HG03025 (cell line): ENCODE data around the gene PIGL.
A peak's percentile ranks its signal among the peaks of the same experiment; 100 is the strongest.
"Not testable (repeated sequence)": the region's sequence is repeated elsewhere in the genome, so short reads cannot be mapped to it uniquely, and the experiment has no call there.

ENCODE experiments used
- ATAC-seq: cut with Tn5 transposase; IDR thresholded peaks from one replicate; pipeline ENCODE4 v1.9.1; 2021; ENCODE audit warnings: mild to moderate bottlenecking, moderate library complexity; ENCODE audit not compliant: unreplicated experiment, low FRiP score

PIGL gene

DNA sequence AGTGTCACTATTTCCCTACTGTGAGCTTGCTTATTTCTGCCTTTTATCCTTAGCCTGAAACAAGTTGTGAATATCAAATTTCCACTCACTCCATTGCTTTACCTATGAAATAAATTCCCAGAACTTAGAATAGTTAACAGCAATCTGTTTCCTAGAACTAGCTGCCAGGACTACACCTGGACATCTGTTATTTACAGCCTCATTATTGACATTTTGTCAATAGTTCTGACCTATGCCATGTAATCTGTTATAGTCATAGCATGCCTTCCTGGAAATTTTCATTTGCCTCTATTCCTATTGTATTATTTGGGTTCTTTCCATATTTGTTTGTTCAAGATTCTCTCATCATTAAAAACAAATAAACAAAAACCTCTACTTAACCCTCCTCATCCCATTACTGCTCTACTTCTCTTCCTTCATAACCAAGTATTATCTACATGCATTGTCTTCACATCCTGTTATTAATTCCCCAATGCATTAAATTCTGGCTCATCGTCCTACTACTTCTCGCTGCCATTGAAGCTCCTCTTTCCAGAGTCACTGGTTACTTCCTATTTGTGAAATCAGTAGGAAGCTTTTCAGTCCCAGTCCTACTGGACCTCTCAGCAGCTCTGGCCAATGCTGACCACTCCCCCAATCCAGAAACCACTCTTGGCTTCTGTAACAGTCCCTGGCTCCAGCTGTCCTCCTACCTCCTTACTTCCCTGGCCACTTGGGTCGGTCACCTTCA lies 55.3 kb downstream of the PIGL start:
- ATAC-seq: no peak

DNA sequence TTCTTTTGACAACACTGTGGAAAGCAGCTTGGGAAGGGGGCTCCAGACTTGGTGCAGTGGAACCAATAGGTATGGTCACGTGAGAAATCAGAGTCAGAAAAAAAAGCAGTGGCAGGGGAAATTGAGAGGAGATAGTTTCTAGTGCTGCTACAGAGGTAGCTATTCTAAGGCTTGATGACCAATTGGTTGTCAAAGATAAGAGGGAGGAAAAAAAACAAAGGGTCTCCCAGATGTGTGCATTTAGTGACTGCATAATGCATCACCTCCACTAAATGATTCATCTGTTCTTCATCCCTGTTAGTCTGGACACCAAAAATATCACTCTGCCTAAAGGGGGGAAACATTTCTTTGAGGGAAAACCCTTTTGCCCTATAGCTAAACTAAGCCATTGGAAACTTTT lies 56.5 kb downstream of the PIGL start:
- no peak for ATAC-seq

DNA sequence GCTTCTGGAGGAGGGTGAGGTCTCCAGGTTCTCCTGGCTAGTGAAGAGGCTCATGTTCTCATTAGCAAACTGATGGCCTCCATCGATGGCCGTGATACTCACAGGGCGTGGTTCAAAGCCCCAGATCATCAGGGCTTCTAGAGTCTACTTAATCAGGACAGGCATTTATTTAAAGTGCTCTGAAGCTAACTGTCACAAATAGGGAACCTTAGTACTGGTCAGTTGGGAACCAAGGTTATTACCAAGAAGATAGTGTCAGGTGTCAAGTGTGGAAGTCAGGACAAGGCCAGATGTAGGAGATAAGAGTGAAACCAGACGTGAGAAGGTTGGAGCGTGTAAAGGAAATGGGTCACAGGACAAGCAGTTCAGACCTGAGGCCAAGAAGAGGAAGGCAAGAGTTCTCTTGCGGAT lies 56.9 kb downstream of the PIGL start:
- no peak for ATAC-seq

DNA sequence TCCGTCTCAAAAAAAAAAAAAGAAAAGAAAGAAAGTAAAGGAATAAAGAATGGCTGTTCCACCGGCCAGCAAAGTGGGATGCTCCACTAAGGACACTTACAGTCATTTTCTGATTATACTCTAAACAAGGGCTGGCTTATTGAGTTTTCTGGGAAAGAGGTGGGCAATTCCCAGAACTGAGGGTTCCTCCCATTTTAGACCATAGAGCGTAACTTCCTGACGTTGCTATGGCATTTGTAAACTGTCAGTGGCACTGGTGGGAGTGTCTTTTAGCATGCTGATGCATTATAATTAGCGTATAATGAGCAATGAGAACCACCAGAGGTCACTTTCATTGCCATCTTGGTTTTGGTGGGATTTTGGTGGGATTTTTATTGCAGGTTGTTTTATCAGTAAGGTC lies 58.0 kb downstream of the PIGL start:
- no peak for ATAC-seq

GRCh38 chr17:16277163-16277562 lies 60.2 kb downstream of the PIGL start:
- no peak for ATAC-seq

GRCh38 chr17:16281351-16281750 lies 64.3 kb downstream of the PIGL start:
- no peak for ATAC-seq

DNA sequence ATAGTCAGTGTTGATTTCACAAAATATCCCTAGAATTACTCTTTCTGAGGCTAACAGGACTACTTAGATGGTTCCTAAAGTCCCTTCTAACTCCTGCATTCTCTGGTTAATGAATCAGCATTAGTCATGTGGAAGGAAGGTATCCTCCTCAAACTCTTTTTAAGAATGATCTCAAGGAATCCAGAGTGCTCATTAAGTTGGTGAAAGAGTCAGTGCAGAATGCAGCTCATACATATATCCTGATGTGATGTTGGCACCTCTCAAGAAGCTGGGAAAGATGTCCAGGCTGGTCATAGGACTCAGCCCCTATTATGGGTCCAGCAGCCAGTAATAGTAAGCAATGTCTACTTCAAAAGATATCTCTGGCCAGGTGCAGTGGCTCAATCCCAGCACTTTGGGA lies 65.5 kb downstream of the PIGL start:
- no peak for ATAC-seq

DNA sequence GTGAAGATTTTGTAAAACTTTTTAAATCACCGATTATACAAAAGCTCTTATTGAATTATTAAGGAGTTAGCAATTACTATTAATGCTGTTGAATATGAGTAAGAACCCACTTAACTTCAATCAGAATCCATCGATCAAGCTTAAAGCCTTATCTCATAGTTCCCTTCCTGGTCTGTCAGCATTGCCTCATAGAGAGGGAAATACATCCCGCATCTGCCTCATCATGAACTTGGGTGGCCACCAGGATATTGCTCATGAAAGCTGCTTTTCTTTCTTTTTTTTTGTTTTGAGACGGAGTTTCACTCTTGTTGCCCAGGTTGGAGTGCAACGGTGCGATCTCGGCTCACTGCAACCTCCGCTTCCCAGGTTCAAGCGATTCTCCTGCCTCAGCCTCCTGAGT lies 66.7 kb downstream of the PIGL start:
- no peak for ATAC-seq

GRCh38 chr17:16285646-16286008 lies 68.6 kb downstream of the PIGL start:
- ATAC-seq: no peak

DNA sequence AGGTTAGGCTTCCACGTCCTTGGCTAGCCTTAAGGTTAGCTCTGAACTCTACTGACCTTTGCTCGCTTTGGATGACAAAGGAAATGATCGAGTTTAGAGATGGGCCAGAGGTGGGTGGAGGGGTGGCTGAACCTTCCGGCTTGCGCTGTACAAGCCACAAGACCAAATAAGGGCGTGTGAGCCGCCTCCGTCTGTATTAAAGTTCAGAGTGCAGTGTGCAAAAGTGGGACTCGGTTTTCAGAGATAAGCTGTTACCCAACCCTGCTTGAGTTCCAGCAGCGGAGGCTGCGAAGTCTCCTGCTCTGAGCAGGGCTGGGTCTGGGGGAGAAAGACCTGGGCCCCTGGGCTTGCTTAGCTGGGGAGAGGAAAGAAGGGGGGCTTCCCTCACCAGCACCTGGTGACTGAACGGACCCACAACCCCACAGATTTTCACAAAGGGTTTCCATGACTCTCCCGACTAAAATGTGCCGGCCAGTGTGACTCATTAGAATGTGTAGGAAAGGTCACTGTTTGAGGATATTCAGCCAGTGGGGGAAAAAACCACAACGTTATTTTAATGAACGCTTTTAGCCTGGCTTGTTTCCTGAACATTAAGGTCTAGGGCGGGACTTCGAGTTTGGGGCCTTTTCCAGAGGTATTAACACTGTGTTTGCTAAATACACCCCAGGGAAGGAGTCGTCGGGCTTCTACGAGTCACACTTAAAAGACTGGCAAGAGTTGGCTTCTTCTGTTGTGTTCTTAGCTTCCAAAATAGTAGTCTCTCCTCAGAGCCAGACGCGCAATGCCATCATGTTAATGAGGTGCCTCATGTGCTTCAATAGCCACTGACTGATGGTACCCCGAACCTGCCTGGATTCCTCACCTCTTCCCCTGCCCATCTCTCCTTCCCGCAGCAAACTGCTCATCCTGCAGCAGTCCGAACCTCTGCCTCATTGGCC lies 69.3 kb downstream of the PIGL start:
- peak; percentile 76 for ATAC-seq

GRCh38 chr17:16286947-16287562 lies 70.0 kb downstream of the PIGL start:
- no peak for ATAC-seq

GRCh38 chr17:16287563-16288027 lies 70.6 kb downstream of the PIGL start:
- no peak for ATAC-seq

- no peak for ATAC-seq
Measured at GRCh38 chr17:16288860-16289571, 72.0 kb downstream of the PIGL start.

DNA sequence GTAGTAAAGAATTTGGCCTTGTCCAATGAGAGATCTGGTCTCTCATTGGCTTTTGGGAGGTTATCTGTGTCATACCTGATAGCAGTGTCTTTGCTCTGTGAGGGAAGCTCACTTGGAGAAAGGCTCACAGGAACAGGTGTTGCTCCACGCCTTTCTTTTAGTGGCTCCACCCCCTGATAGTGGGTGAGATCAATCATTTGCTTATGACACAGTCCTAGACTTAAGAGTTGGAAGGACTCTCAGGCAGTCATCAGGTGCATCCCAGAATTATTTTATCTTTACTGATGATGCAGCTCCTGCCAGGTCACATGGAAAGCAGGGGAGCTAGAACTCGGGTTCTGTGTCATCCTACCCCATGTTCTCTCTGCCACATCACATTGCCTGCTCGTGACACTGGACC lies 76.9 kb downstream of the PIGL start:
- no peak for ATAC-seq

DNA sequence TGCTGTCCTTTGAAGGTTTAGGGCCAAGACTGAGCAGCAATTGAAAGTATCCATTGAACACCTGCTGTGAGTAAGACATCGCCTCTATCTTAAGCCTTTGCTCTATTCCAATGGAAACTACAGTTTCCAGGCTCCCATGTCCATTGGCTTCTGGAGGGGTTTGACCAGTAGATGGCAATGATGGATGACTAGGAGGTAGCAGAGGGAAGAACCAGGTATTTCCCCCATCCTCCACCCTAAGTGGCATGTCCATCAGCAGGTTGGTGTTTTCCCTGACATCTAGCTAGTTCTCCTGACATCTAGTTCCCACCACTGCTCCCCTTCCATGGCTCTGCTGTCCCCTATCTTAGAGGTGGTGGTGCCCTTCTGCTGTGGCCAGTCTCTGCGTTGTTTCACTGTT lies 77.5 kb downstream of the PIGL start:
- no peak for ATAC-seq

DNA sequence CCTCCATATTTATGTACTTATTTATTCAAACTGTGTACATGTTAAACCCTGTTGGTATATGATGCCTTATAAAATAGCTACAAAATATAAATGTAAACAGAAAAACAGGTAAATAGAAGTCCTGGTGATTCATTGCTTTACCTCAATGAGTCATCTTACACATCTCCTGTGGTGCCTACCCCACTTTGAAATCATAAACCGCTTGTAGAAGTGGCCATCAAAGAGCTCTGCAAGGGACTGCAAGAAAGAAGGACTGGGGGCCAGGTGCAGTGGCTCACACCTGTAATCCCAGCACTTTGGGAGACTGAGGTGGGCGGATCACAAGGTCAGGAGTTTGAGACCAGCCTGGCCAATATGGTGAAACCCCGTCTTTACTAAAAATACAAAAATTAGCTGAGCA lies 79.1 kb downstream of the PIGL start:
- not testable (repeated sequence) for ATAC-seq

DNA sequence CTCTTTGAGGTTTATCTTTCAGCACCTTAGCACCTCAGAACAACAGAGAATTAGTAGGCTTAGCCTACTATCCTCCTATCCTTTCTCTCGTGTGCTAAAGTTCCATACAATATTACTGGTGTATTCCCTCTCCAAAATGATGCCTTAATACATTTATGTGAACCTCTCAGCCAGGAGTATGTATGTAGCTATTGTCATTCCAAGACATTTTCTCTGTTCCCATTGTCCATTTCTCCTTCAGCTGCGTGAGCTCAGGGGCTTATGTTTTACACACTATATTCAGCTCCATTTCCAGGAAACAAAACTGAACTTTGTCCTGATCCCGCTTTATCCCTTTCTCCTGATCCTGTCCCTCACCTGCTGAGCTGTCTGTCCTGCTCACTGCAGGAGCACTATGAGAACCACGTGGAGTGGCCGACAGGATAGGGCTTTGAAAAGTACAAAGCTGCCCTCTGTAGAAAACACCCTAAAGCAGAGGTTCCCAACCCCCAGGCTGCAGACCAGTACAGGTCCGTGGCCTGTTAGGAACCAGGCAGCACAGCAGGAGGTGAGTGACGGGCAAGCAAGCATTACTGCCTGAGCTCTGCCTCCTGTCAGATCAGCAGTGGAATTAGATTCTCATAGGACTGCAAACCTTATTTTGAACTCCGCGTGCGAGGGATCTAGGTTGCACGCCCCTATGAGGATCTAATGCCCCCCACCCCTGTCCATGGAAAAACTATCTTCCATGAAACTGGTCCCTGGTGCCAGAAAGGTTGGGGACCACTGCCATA lies 80.5 kb downstream of the PIGL start:
- ATAC-seq: no peak

GRCh38 chr17:16298140-16298662 lies 81.2 kb downstream of the PIGL start:
- ATAC-seq: no peak

GRCh38 chr17:16300554-16300953 lies 83.5 kb downstream of the PIGL start:
- no peak for ATAC-seq
